Parathyroid adenoma (tissue), 2 donors: ENCODE measurements around the gene THAP4.

ENCODE experiments used
- H2AFZ ChIP-seq: fragments of 300-600 bp; sonication (generic); one replicate; pipeline ENCODE4 v1.7.0; 2017; ENCODE audit warnings: antibody characterized with exemption, mild to moderate bottlenecking
- H3K27ac ChIP-seq: fragments of 300-600 bp; sonication (generic); one replicate; pipeline ENCODE4 v1.7.0; 2017
- H3K27me3 ChIP-seq: fragments of 300-600 bp; sonication (generic); one replicate; pipeline ENCODE4 v1.7.0; 2017; ENCODE audit warnings: low read length; ENCODE audit not compliant: control insufficient read depth, insufficient read depth
- H3K36me3 ChIP-seq: fragments of 300-600 bp; sonication (generic); one replicate; pipeline ENCODE4 v1.7.0; 2017; ENCODE audit warnings: low read length; ENCODE audit not compliant: control insufficient read depth, insufficient read depth
- H3K4me1 ChIP-seq: fragments of 300-600 bp; sonication (generic); one replicate; pipeline ENCODE4 v1.7.0; 2017; ENCODE audit warnings: control low read depth
- H3K4me2 ChIP-seq: fragments of 300-600 bp; sonication (generic); one replicate; pipeline ENCODE4 v1.7.0; 2017; ENCODE audit warnings: low read length
- H3K4me3 ChIP-seq: fragments of 300-600 bp; sonication (generic); one replicate; pipeline ENCODE4 v1.7.0; 2017; ENCODE audit warnings: low read depth, low read length
- H3K79me2 ChIP-seq: fragments of 300-600 bp; sonication (generic); one replicate; pipeline ENCODE4 v1.7.0; 2017; ENCODE audit warnings: control low read depth
- H3K9ac ChIP-seq: fragments of 300-600 bp; sonication (generic); one replicate; pipeline ENCODE4 v1.7.0; 2017; ENCODE audit warnings: mild to moderate bottlenecking
- H3K9me3 ChIP-seq: fragments of 300-600 bp; sonication (generic); one replicate; pipeline ENCODE4 v1.7.0; 2017; ENCODE audit warnings: low read length; ENCODE audit not compliant: control insufficient read depth
- TF ChIP-seq, protein P1 (sequence below): fragments of 300-600 bp; sonication (generic); IDR thresholded peaks from one replicate; pipeline ENCODE4 v1.7.0; 2017; ENCODE audit warnings: antibody characterized with exemption, mild to moderate bottlenecking
- donor health status: primary hyperparathyroidism.

Gene THAP4

GRCh38 chr2:241678784-241679540, 42.0 kb upstream of the THAP4 start:
- Histone ChIP-seq H3K9ac (no peak overlapping the region), H3K4me2 (no peak overlapping the region), H3K36me3 (no peaks in the 10 kb centered on the region)

GRCh38 chr2:241678307-241678706, 41.3 kb upstream of the THAP4 start:
- Histone ChIP-seq H3K9ac (no peak overlapping the region), H3K4me2 (no peak overlapping the region), H3K79me2 (no peaks in the 10 kb centered on the region), H3K9me3 (no peaks in the 10 kb centered on the region), H3K27ac (no peak overlapping the region), H3K36me3 (no peaks in the 10 kb centered on the region), H2AFZ (no peak overlapping the region), H3K4me3 (no peak overlapping the region), H3K4me1 (no peaks in the 10 kb centered on the region), H3K27me3 (no peaks in the 10 kb centered on the region)
- TF ChIP-seq, protein P1, sequence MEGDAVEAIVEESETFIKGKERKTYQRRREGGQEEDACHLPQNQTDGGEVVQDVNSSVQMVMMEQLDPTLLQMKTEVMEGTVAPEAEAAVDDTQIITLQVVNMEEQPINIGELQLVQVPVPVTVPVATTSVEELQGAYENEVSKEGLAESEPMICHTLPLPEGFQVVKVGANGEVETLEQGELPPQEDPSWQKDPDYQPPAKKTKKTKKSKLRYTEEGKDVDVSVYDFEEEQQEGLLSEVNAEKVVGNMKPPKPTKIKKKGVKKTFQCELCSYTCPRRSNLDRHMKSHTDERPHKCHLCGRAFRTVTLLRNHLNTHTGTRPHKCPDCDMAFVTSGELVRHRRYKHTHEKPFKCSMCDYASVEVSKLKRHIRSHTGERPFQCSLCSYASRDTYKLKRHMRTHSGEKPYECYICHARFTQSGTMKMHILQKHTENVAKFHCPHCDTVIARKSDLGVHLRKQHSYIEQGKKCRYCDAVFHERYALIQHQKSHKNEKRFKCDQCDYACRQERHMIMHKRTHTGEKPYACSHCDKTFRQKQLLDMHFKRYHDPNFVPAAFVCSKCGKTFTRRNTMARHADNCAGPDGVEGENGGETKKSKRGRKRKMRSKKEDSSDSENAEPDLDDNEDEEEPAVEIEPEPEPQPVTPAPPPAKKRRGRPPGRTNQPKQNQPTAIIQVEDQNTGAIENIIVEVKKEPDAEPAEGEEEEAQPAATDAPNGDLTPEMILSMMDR = no peak

More at GRCh38 chr2:241678784-241679540, 42.0 kb upstream of the THAP4 start:
- Histone ChIP-seq H3K27me3 (no peaks in the 10 kb centered on the region), H2AFZ (no peak overlapping the region), H3K4me3 (no peak overlapping the region), H3K9me3 (no peaks in the 10 kb centered on the region), H3K4me1 (no peaks in the 10 kb centered on the region), H3K79me2 (no peaks in the 10 kb centered on the region), H3K27ac (no peak overlapping the region)
- TF ChIP-seq, protein P1 = no peak

GRCh38 chr2:241677392-241677791, 40.4 kb upstream of the THAP4 start:
- no peaks in the 10 kb centered on the region for H3K9me3 ChIP-seq

DNA sequence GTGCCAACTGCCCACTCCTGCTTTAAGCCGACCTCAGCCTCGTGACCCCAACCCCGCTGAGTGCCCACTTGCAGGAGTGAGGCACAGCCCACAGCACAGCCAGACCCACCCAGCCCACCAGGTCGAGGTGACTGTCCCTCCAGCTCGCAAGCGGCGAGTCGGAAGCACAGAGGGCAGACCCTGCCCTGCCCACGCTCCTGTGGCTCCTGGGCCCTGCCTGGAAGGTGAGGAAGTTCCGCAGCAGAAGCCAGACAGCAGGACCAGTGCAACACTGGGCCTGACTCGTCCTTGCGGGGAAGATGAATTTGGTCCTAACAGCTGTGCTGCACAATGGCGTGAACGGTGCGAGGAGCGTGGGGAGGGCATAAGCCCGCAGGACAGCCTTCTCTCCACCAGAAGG, 39.7 kb upstream of the THAP4 start:
- TF ChIP-seq, protein P1 = no peak
- H3K36me3 ChIP-seq = no peaks in the 10 kb centered on the region

More at GRCh38 chr2:241677392-241677791, 40.4 kb upstream of the THAP4 start:
- H3K4me1 ChIP-seq = no peaks in the 10 kb centered on the region
- H3K4me3 ChIP-seq = no peak overlapping the region
- no peak overlapping the region for H2AFZ ChIP-seq
- H3K27ac ChIP-seq = no peak overlapping the region
- H3K9ac ChIP-seq = no peak overlapping the region
- H3K4me2 ChIP-seq = no peak overlapping the region
- TF ChIP-seq, protein P1 = no peak
- H3K36me3 ChIP-seq = no peaks in the 10 kb centered on the region
- no peaks in the 10 kb centered on the region for H3K79me2 ChIP-seq
- H3K27me3 ChIP-seq = no peaks in the 10 kb centered on the region

DNA sequence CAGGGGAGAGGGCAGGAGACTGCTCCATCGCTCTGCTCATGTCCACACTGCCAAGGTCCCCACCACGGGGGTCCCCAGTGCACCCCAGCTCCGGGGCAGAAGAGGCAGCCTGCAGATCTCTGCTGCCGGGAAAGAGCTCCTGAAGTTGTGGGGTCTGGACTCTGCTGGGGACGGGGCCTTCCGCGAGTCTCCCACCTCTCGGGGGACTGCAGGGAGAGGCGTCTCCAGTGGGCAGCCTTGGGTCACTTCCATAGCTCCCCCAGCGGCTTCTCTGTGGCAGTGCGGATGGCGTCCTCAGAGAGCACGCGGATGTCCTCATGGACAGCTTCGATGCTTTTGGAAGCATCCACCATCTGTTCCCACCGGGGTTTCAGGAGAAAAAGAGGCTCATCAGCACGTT, 38.9 kb upstream of the THAP4 start:
- no peaks in the 10 kb centered on the region for H3K4me1 ChIP-seq
- no peak overlapping the region for H3K4me2 ChIP-seq
- no peaks in the 10 kb centered on the region for H3K27me3 ChIP-seq
- TF ChIP-seq, protein P1 = no peak
- H3K36me3 ChIP-seq = no peaks in the 10 kb centered on the region
- H2AFZ ChIP-seq = no peak overlapping the region
- H3K27ac ChIP-seq = no peak overlapping the region
- no peaks in the 10 kb centered on the region for H3K9me3 ChIP-seq
- no peak overlapping the region for H3K4me3 ChIP-seq
- no peaks in the 10 kb centered on the region for H3K79me2 ChIP-seq
- H3K9ac ChIP-seq = no peak overlapping the region

More for the DNA sequence above, 39.7 kb upstream of the THAP4 start:
- Histone ChIP-seq H3K9me3 (no peaks in the 10 kb centered on the region), H3K27me3 (no peaks in the 10 kb centered on the region), H3K79me2 (no peaks in the 10 kb centered on the region), H3K4me1 (no peaks in the 10 kb centered on the region), H3K4me2 (no peak overlapping the region), H2AFZ (no peak overlapping the region), H3K9ac (no peak overlapping the region), H3K4me3 (no peak overlapping the region), H3K27ac (no peak overlapping the region)
